Parathyroid adenoma (tissue), 2 donors: ENCODE measurements around the gene NPBWR2.

Source experiments
- H2AFZ ChIP-seq: fragments of 300-600 bp; sonication (generic); one replicate; pipeline ENCODE4 v1.7.0; 2017; ENCODE audit warnings: antibody characterized with exemption, mild to moderate bottlenecking
- H3K27ac ChIP-seq: fragments of 300-600 bp; sonication (generic); one replicate; pipeline ENCODE4 v1.7.0; 2017
- H3K27me3 ChIP-seq: fragments of 300-600 bp; sonication (generic); one replicate; pipeline ENCODE4 v1.7.0; 2017; ENCODE audit warnings: low read length; ENCODE audit not compliant: control insufficient read depth, insufficient read depth
- H3K36me3 ChIP-seq: fragments of 300-600 bp; sonication (generic); one replicate; pipeline ENCODE4 v1.7.0; 2017; ENCODE audit warnings: low read length; ENCODE audit not compliant: control insufficient read depth, insufficient read depth
- H3K4me1 ChIP-seq: fragments of 300-600 bp; sonication (generic); one replicate; pipeline ENCODE4 v1.7.0; 2017; ENCODE audit warnings: control low read depth
- H3K4me2 ChIP-seq: fragments of 300-600 bp; sonication (generic); one replicate; pipeline ENCODE4 v1.7.0; 2017; ENCODE audit warnings: low read length
- H3K4me3 ChIP-seq: fragments of 300-600 bp; sonication (generic); one replicate; pipeline ENCODE4 v1.7.0; 2017; ENCODE audit warnings: low read depth, low read length
- H3K79me2 ChIP-seq: fragments of 300-600 bp; sonication (generic); one replicate; pipeline ENCODE4 v1.7.0; 2017; ENCODE audit warnings: control low read depth
- H3K9ac ChIP-seq: fragments of 300-600 bp; sonication (generic); one replicate; pipeline ENCODE4 v1.7.0; 2017; ENCODE audit warnings: mild to moderate bottlenecking
- H3K9me3 ChIP-seq: fragments of 300-600 bp; sonication (generic); one replicate; pipeline ENCODE4 v1.7.0; 2017; ENCODE audit warnings: low read length; ENCODE audit not compliant: control insufficient read depth
- CTCF ChIP-seq: fragments of 300-600 bp; sonication (generic); IDR thresholded peaks from one replicate; pipeline ENCODE4 v1.7.0; 2017; ENCODE audit warnings: antibody characterized with exemption, mild to moderate bottlenecking
- donor health status: primary hyperparathyroidism.

NPBWR2 gene

GRCh38 chr20:64110411-64111068, 3.2 kb upstream of the NPBWR2 start:
- no peak overlapping the region for H3K27ac ChIP-seq
- H3K4me1 ChIP-seq: peaks cover 30% of the 10 kb centered on the region
- peaks cover 10% of the 10 kb centered on the region for H3K79me2 ChIP-seq
- no peak for TF ChIP-seq CTCF
- H3K4me3 ChIP-seq: no peak overlapping the region
- H3K4me2 ChIP-seq: no peak overlapping the region
- no peak overlapping the region for H2AFZ ChIP-seq
- H3K9ac ChIP-seq: no peak overlapping the region
- no peaks in the 10 kb centered on the region for H3K27me3 ChIP-seq
- no peaks in the 10 kb centered on the region for H3K9me3 ChIP-seq
- H3K36me3 ChIP-seq: no peaks in the 10 kb centered on the region

GRCh38 chr20:64109831-64110391, 2.5 kb upstream of the NPBWR2 start:
- Histone ChIP-seq H3K79me2 (peaks cover 13% of the 10 kb centered on the region), H3K9me3 (no peaks in the 10 kb centered on the region), H3K4me3 (no peak overlapping the region), H3K4me1 (peaks cover 31% of the 10 kb centered on the region), H3K27me3 (no peaks in the 10 kb centered on the region), H3K4me2 (no peak overlapping the region), H3K27ac (no peak overlapping the region), H3K9ac (no peak overlapping the region), H3K36me3 (no peaks in the 10 kb centered on the region), H2AFZ (no peak overlapping the region)
- TF ChIP-seq CTCF: no peak

- no peak for TF ChIP-seq CTCF
- no peak overlapping the region for H3K4me3 ChIP-seq
- peaks cover 22% of the 10 kb centered on the region for H3K79me2 ChIP-seq
- H2AFZ ChIP-seq: no peak overlapping the region
- H3K4me2 ChIP-seq: no peak overlapping the region
- H3K27me3 ChIP-seq: no peaks in the 10 kb centered on the region
- no peak overlapping the region for H3K9ac ChIP-seq
- peaks cover 40% of the 10 kb centered on the region for H3K4me1 ChIP-seq
- no peaks in the 10 kb centered on the region for H3K9me3 ChIP-seq
- no peaks in the 10 kb centered on the region for H3K36me3 ChIP-seq
- no peak overlapping the region for H3K27ac ChIP-seq
These were observed 1.6 kb upstream of the NPBWR2 start for GRCh38 chr20:64108731-64109681.

- Histone ChIP-seq H3K27ac (no peak overlapping the region), H3K27me3 (no peaks in the 10 kb centered on the region), H3K36me3 (no peaks in the 10 kb centered on the region), H3K4me2 (no peak overlapping the region), H2AFZ (no peak overlapping the region), H3K79me2 (peaks cover 22% of the 10 kb centered on the region), H3K4me1 (peaks cover 32% of the 10 kb centered on the region), H3K9ac (no peak overlapping the region), H3K4me3 (no peak overlapping the region), H3K9me3 (no peaks in the 10 kb centered on the region)
- no peak for TF ChIP-seq CTCF
These were observed 532 bp upstream of the NPBWR2 start for GRCh38 chr20:64107736-64108457.
